K562 (cell line): ENCODE data around the gene LLGL2. TPM values are rescaled to one million over a fixed set of nuclear protein-coding genes. Genes with fewer than 3 reads are reported as not detected.

Experiments
- ATAC-seq: fragments of 200-7000 bp; cut with Tn5 transposase; 3 replicates; pipeline ENCODE4 v1.9.1; 2020; ENCODE audit warnings: moderate library complexity
- BruUV-seq: library from RNA; stranded (reverse); fragments of 400-500 nt; replicated peaks from 2 replicates; lab custom pipeline; 2021; lab: Mats Ljungman, UMichigan
- CTCF ChIA-PET: fragments of 300-600 bp; formaldehyde crosslinking; extraction: SDS; loops from one replicate; lab custom pipeline; 2021; ENCODE audit warnings: low intra/inter-chr PET ratio; lab: Yijun Ruan, JAX
- POLR2A ChIA-PET: fragments of 300-600, 350-650 bp; sonication (Branson Sonifier 250); formaldehyde crosslinking; extraction: SDS; loops from one replicate; lab custom pipeline; 2021; ENCODE audit warnings: antibody characterized with exemption, inconsistent platforms; lab: Yijun Ruan, JAX
- DNase-seq, 4 experiments: peaks; one replicate each; pipeline versions ENCODE4 v3.0.0 to v3.0.0-alpha.2; 2011 to 2018; ENCODE audit warnings: low spot score in 3 of 4, mixed read lengths in 3 of 4; ENCODE audit errors: extremely low read depth in 1 of 4
- FAIRE-seq: peaks from 2 replicates; lab custom pipeline; 2011; peaks lifted over from hg19 to GRCh38; lab: Jason Lieb, UNC
- H2AFZ ChIP-seq: 2 replicates; pipeline ENCODE4 v1.6.0; 2011; ENCODE audit warnings: low read depth, low read length, control low read depth, inconsistent platforms
- H3K27ac ChIP-seq: fragments of 200-600 bp; 3 replicates; pipeline ENCODE4 v1.8.0; 2011; ENCODE audit warnings: low read depth, mild to moderate bottlenecking, control low read depth, inconsistent platforms, low read length, moderate library complexity, mixed read lengths; ENCODE audit errors: extremely low read depth
- H3K27me3 ChIP-seq, 2 experiments: fragments of 300-600 bp in 1 of 2; 2 replicates in 1 of 2; 3 replicates in 1 of 2; pipeline versions ENCODE4 v1.6.0 to v1.8.0; 2011; ENCODE audit warnings: inconsistent platforms in 2 of 2, low read length in 2 of 2, mild to moderate bottlenecking in 1 of 2, mixed read lengths in 1 of 2, moderate library complexity in 1 of 2; ENCODE audit not compliant: control insufficient read depth in 2 of 2, insufficient read depth in 2 of 2
- H3K36me3 ChIP-seq: fragments of 300-600 bp; 3 replicates; pipeline ENCODE4 v1.8.0; 2011; ENCODE audit warnings: mild to moderate bottlenecking, low read length, inconsistent platforms; ENCODE audit not compliant: control insufficient read depth, insufficient read depth
- H3K4me1 ChIP-seq, 2 experiments: fragments of 200-600 bp in 1 of 2; replicated peaks in 1 of 2; 2 replicates in 1 of 2; 3 replicates in 1 of 2; pipeline versions ENCODE4 v1.5.1 to v1.8.0; 2011; ENCODE audit warnings: inconsistent platforms in 2 of 2, low read length in 2 of 2, mild to moderate bottlenecking in 1 of 2, mixed read lengths in 1 of 2, moderate library complexity in 1 of 2; ENCODE audit not compliant: control insufficient read depth in 2 of 2, insufficient read depth in 2 of 2
- H3K4me2 ChIP-seq: 2 replicates; pipeline ENCODE4 v1.6.1; 2011; ENCODE audit warnings: low read length, control low read depth, inconsistent platforms, mixed read lengths; ENCODE audit not compliant: insufficient read depth
- H3K4me3 ChIP-seq: fragments of 200-600 bp; sonication (generic), shearing (Covaris generic); 2 replicates; pipeline ENCODE4 v1.5.1; 2016; ENCODE audit warnings: control low read depth, inconsistent platforms
- H3K79me2 ChIP-seq: fragments of 200-600 bp; 3 replicates; pipeline ENCODE4 v1.8.0; 2011; ENCODE audit warnings: low read length, inconsistent platforms; ENCODE audit not compliant: control insufficient read depth, insufficient read depth
- H3K9ac ChIP-seq, 2 experiments: 2 replicates each; pipeline versions ENCODE4 v1.6.0 to v1.6.1; 2011; ENCODE audit warnings: low read depth in 2 of 2, low read length in 2 of 2, control low read depth in 1 of 2, inconsistent platforms in 1 of 2, mild to moderate bottlenecking in 1 of 2, mixed read lengths in 1 of 2; ENCODE audit not compliant: insufficient read depth in 1 of 2
- H3K9me1 ChIP-seq: one replicate; pipeline ENCODE4 v1.6.0; 2011; ENCODE audit warnings: inconsistent platforms, mild to moderate bottlenecking, low read length, moderate library complexity; ENCODE audit not compliant: control insufficient read depth, insufficient read depth
- H3K9me3 ChIP-seq: replicated peaks from 2 replicates; pipeline ENCODE4 v1.5.1; 2011; ENCODE audit warnings: low read depth, low read length, inconsistent platforms; ENCODE audit not compliant: control insufficient read depth, insufficient read depth
- H4K20me1 ChIP-seq: replicated peaks from 2 replicates; pipeline ENCODE4 v1.6.1; 2011; ENCODE audit warnings: low read length, inconsistent platforms, mixed read lengths; ENCODE audit not compliant: control insufficient read depth, insufficient read depth
- CBX5 ChIP-seq: IDR thresholded peaks from 2 replicates; pipeline ENCODE4 v1.6.1; 2014; ENCODE audit warnings: low read depth, borderline replicate concordance
- KDM5B ChIP-seq: fragments of 200-600 bp; sonication (generic); IDR thresholded peaks from 2 replicates; pipeline ENCODE4 v1.6.1; 2012; ENCODE audit warnings: low read depth, mild to moderate bottlenecking, moderate library complexity, low read length, control low read depth, inconsistent platforms; ENCODE audit not compliant: insufficient replicate concordance
- WGBS: fragments of 100-300 bp; shearing (Covaris generic); methylation state at CpG from one replicate; pipeline ENCODE4 v1.1.6; 2016; ENCODE audit warnings: low coverage, mixed read lengths; ENCODE audit not compliant: insufficient coverage; ENCODE audit errors: missing lambda C conversion rate; 5-methylcytosine and 5-hydroxymethylcytosine counted together
- in situ Hi-C: fragments of 300-500 bp; cut with MboI; formaldehyde crosslinking; loops from 4 replicates; pipeline ENCODE4 v1.15.0; 2018; ENCODE audit warnings: inconsistent platforms, mixed read lengths
- intact Hi-C: fragments of 100-400 bp; cut with micrococcal nuclease; formaldehyde crosslinking; loops from 2 replicates; pipeline ENCODE4 v1.14.2; 2022
- polyA plus RNA-seq, 8 experiments: library from polyadenylated mRNA; depleted of rRNA in 4 of 8; stranded (reverse) in 5 of 8; unstranded in 3 of 8; fragments of >200 nt; fragmentation: Nextera tagmentation in 2 of 8; fragmentation: Illumina TruSeq in 1 of 8; extraction: Ambion mirVana in 2 of 8; extraction: Trizol in 1 of 8; gene quantifications; 2 replicates each; pipeline versions ENCODE4 v1.2.1 to v1.2.3, GENCODE V29; 2011 to 2014; ENCODE audit warnings: inconsistent platforms in 1 of 8, missing spikeins in 1 of 8
- total RNA-seq, 7 experiments: library from RNA; depleted of rRNA in 6 of 7; stranded (reverse); fragments of >200 nt in 6 of 7; fragmentation: Illumina TruSeq in 2 of 7; extraction: Trizol in 2 of 7; gene quantifications; 2 replicates each; pipeline versions ENCODE4 v1.2.1 to v1.2.3, GENCODE V29; 2011 to 2021; ENCODE audit warnings: low replicate concordance in 1 of 7

LLGL2 gene
- total and polyA plus RNA-seq, 9 of the 15 experiments (the other 6 are each of a cell fraction or from before 2014, with no cell fraction given): 0.32 to 24.4 (median 10.2) TPM

GRCh38 chr17:75524269-75524969 is 1.1 kb upstream of the LLGL2 start:
- Histone ChIP-seq H3K4me2 (peak overlapping the region; percentile 73), H3K9ac (peak overlapping the region; percentile 55 to 89; a peak in 3 of 4 replicates), H3K9me3 (no peaks in the 10 kb centered on the region), H4K20me1 (no peaks in the 10 kb centered on the region; the same call in 1 of the 2 replicates), H2AFZ (peak overlapping the region; percentile 92), H3K27me3 (no peaks in the 10 kb centered on the region), H3K4me1 (peaks cover 12 to 35% of the 10 kb centered on the region in 2 experiments), H3K27ac (peak overlapping the region; percentile 55; the same call in 1 of the 3 replicates), H3K4me3 (peak overlapping the region; percentile 94), H3K36me3 (peaks cover 41% of the 10 kb centered on the region), H3K9me1 (no peaks in the 10 kb centered on the region), H3K79me2 (peaks cover 8% of the 10 kb centered on the region; the same call in 1 of the 3 replicates)
- in situ Hi-C loops (no loop called here), intact Hi-C loops (loop anchor here (10.0 kb wide), 1 partner anchor 240 kb away; the partner anchor contains the start of gene SLC25A19)
- DNase-seq (no peak), ATAC-seq (no peak), FAIRE-seq (peak; percentile 32)
- POLR2A ChIA-PET: interaction anchor here (0.8 to 1.3 kb wide), 4 partner anchors 8 to 46 kb away, joined by 3 to 5 read pairs (median 4); partner anchors contain the start of gene TSEN54
- CTCF ChIA-PET: interaction anchor here (1.9 to 2.3 kb wide), 2 partner anchors 9 to 98 kb away, joined by 9 read pairs; partner anchors contain the start of genes CASKIN2 and TSEN54
- no TSS peak for BruUV-seq
- peak; percentile 11 for TF ChIP-seq KDM5B
- TF ChIP-seq CBX5: no peak
- TF ChIP-seq, all 486 proteins: peak for 1
- WGBS: 29% methylated on average over 18 of the region's 24 CpGs
